HG03066 (cell line): ENCODE results near the gene INMT.

Experiments used
- ATAC-seq: cut with Tn5 transposase; IDR thresholded peaks from one replicate; pipeline ENCODE4 v1.9.1; 2021; ENCODE audit warnings: low read depth; ENCODE audit not compliant: unreplicated experiment

Gene INMT

DNA sequence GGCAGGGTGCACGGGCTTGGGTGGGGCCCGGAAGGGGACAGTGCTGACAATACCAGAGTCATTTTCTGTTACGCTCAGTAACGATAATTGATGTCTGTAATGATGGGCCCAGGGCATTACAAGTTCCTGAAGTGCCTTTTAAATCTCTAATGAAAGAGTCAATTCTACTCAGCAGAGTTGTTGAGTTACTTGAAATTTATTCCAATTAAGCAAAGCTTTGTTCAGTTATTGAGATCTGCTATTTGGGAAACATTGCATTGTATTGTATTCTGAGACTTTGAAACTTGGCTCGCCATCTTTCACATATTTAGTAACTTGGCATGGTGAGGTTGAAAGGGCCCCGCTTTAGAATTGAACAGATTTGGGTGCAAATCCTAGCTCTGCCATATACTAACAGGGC lies 54.0 kb downstream of the INMT start:
- no peak for ATAC-seq
